Measurements from ENCODE around the gene OPN1SW. TPM values are rescaled to one million over a fixed set of nuclear protein-coding genes. Genes with fewer than 3 reads are reported as not detected.
A peak's percentile ranks its signal among the peaks of the same experiment; 100 is the strongest.

OPN1SW gene
- total and polyA plus RNA-seq, 4 donors = not detected

DNA sequence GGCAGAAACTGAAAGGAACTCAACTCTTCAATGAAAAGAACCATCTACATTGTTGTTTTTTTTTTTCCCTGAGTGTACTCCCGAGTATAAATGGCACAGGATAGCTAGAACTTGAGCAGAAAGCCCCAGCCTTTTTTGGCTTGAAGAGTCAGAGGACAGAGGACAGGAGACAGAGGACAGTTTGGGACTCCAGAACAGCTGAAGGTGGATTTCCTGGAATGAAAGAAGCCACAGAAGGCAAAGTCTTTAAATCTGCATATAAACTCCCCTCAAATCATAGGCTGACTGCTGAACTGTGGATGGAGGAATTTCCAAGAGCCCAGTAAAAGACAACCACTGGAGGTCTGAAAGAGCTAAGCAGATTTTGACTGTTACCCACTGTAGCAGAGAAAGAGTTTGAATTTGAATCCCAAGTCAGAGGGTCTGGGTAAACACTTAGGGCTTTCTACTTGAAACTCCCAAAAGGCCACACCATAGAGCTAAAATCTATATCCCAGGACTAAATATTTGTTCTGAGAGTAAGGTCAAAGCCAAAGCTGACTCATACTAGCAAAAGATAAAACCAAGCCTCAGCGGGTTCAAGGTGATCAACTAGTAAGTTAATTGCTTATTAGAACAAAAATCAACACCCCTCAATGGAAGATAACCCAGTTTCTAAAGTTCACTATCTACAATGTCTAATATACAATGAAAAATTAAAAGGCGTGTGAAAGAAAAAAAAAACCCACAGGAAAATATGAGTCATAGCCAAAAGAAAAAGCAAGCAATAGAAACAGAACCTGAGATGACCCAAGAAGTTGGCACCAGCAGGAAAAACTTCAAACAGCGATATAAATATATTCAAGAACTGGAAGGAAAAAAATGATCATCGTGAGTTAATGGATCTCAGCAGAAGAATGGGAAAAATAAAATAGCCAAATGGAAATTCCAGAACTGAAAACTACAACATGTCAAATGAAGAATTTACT is 1.8 kb upstream of the OPN1SW start:
- WGBS, 2 donors = 14 to 15% methylated on average over 5 of the region's 5 CpGs
- Histone ChIP-seq H3K27ac (ENCODE audit: low read depth in 1 of 2, low read length in 2 of 2) (peak overlapping the region; percentile 20 to 74), H3K36me3 (ENCODE audit: control insufficient read depth in 1 of 2, insufficient read depth in 2 of 2, low read length in 1 of 2) (peaks cover 0 to 4% of the 10 kb centered on the region in 2 donors), H3K9me3 (ENCODE audit: control insufficient read depth, low read length) (no peaks in the 10 kb centered on the region), H3K4me3 (ENCODE audit: low read length in 2 of 2) (no peak overlapping the region), H3K4me1 (ENCODE audit: control insufficient read depth in 1 of 2, insufficient read depth in 2 of 2, low read length in 2 of 2) (no peaks in the 10 kb centered on the region), H3K27me3 (ENCODE audit: control insufficient read depth in 1 of 2, insufficient read depth in 2 of 2, low read length in 1 of 2) (no peaks in the 10 kb centered on the region)
- no peak for DNase-seq
- ATAC-seq (ENCODE audit: low FRiP score) = no peak
- intact Hi-C loops (cut with DNase I) = no loop called here

- no peak for DNase-seq
- WGBS, 2 donors = 95 to 96% methylated on average over 7 of the region's 7 CpGs
- intact Hi-C loops (cut with DNase I) = no loop called here
- no peaks in the 10 kb centered on the region for H3K4me1 ChIP-seq (ENCODE audit: control insufficient read depth in 1 of 2, insufficient read depth in 2 of 2, low read length in 2 of 2)
- H3K27ac ChIP-seq (ENCODE audit: low read depth in 1 of 2, low read length in 2 of 2) = no peak overlapping the region
- H3K36me3 ChIP-seq (ENCODE audit: control insufficient read depth in 1 of 2, insufficient read depth in 2 of 2, low read length in 1 of 2) = peaks cover 0 to 7% of the 10 kb centered on the region in 2 donors
- no peaks in the 10 kb centered on the region for H3K9me3 ChIP-seq (ENCODE audit: control insufficient read depth, low read length)
- no peak overlapping the region for H3K4me3 ChIP-seq (ENCODE audit: low read length in 2 of 2)
- ATAC-seq (ENCODE audit: low FRiP score) = no peak
- no peaks in the 10 kb centered on the region for H3K27me3 ChIP-seq (ENCODE audit: control insufficient read depth in 1 of 2, insufficient read depth in 2 of 2, low read length in 1 of 2)
Measured at GRCh38 chr7:128774921-128775320, 673 bp downstream of the OPN1SW start.

DNA sequence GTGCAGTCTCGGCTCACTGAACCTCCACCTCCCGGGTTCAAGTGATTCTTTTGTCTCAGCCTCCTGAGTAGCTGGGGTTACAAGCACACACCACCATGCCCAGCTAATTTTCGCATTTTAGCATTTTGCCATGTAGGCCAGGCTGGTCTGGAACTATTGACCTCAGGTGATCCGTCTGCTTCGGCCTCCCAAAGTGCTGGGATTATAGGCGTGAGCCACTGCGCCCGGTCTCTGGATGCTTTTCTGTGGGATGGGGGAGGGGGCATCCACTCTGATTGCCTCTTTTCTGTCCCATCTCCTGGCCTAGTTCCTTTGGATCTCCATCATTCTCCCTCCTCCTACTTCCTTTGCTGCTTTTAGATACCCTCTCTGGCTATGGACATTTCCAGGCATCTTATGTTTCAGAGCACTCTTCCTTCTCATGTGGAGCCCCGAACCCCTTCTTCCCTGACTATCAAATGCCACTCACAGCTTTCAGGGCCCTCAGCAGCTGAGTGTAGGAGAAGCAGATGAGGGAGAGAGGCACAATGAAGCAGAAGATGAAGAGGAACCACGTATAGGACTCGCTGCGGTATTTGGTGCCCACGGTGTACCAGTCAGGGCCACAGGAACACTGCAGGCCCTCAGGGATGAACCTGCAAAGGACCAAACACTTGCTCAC is 1.4 kb downstream of the OPN1SW start:
- Histone ChIP-seq H3K9me3 (ENCODE audit: control insufficient read depth, low read length) (no peaks in the 10 kb centered on the region), H3K27ac (ENCODE audit: low read depth in 1 of 2, low read length in 2 of 2) (no peak overlapping the region), H3K36me3 (ENCODE audit: control insufficient read depth in 1 of 2, insufficient read depth in 2 of 2, low read length in 1 of 2) (peaks cover 2 to 10% of the 10 kb centered on the region in 2 donors), H3K4me3 (ENCODE audit: low read length in 2 of 2) (no peak overlapping the region), H3K4me1 (ENCODE audit: control insufficient read depth in 1 of 2, insufficient read depth in 2 of 2, low read length in 2 of 2) (no peaks in the 10 kb centered on the region), H3K27me3 (ENCODE audit: control insufficient read depth in 1 of 2, insufficient read depth in 2 of 2, low read length in 1 of 2) (no peaks in the 10 kb centered on the region)
- intact Hi-C loops (cut with DNase I) = no loop called here
- no peak for DNase-seq
- ATAC-seq (ENCODE audit: low FRiP score) = no peak
- 93 to 95% methylated on average over 13 of the region's 13 CpGs for WGBS, 2 donors

GRCh38 chr7:128773604-128774003 is 2.0 kb downstream of the OPN1SW start:
- ATAC-seq (ENCODE audit: low FRiP score) (no peak), DNase-seq (no peak)
- Histone ChIP-seq H3K9me3 (ENCODE audit: control insufficient read depth, low read length) (no peaks in the 10 kb centered on the region), H3K36me3 (ENCODE audit: control insufficient read depth in 1 of 2, insufficient read depth in 2 of 2, low read length in 1 of 2) (peaks cover 2 to 13% of the 10 kb centered on the region in 2 donors), H3K4me3 (ENCODE audit: low read length in 2 of 2) (no peak overlapping the region), H3K27ac (ENCODE audit: low read depth in 1 of 2, low read length in 2 of 2) (no peak overlapping the region), H3K27me3 (ENCODE audit: control insufficient read depth in 1 of 2, insufficient read depth in 2 of 2, low read length in 1 of 2) (no peaks in the 10 kb centered on the region), H3K4me1 (ENCODE audit: control insufficient read depth in 1 of 2, insufficient read depth in 2 of 2, low read length in 2 of 2) (no peaks in the 10 kb centered on the region)
- intact Hi-C loops (cut with DNase I) = no loop called here
- WGBS, 2 donors = 96 to 97% methylated on average over 12 of the region's 12 CpGs

DNA sequence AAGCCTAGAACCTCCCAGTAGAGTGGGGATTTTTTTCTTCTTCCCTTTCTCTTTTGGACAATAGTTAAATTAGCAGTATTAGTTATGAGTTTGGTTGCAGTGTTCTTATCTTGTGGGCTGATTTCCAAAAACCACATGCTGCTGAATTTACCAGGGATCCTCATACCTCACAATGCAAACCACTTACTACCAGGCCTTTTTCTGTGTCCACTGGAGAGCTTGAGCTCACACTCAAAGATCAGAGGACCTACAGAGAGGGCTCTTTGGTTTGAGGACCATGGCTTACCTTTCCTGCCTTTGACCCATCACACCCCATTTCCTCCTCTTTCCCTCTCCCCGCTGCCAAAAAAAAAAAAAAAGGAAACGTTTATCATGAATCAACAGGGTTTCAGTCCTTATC is 5.4 kb downstream of the OPN1SW start:
- no peak for ATAC-seq (ENCODE audit: low FRiP score)
- Histone ChIP-seq H3K9me3 (ENCODE audit: control insufficient read depth, low read length) (no peaks in the 10 kb centered on the region), H3K36me3 (ENCODE audit: control insufficient read depth in 1 of 2, insufficient read depth in 2 of 2, low read length in 1 of 2) (peaks cover 2 to 18% of the 10 kb centered on the region in 2 donors), H3K27ac (ENCODE audit: low read depth in 1 of 2, low read length in 2 of 2) (no peak overlapping the region), H3K4me3 (ENCODE audit: low read length in 2 of 2) (no peak overlapping the region), H3K4me1 (ENCODE audit: control insufficient read depth in 1 of 2, insufficient read depth in 2 of 2, low read length in 2 of 2) (peaks cover 0 to 2% of the 10 kb centered on the region in 2 donors), H3K27me3 (ENCODE audit: control insufficient read depth in 1 of 2, insufficient read depth in 2 of 2, low read length in 1 of 2) (no peaks in the 10 kb centered on the region)
- DNase-seq = no peak
- intact Hi-C loops (cut with DNase I) = no loop called here
- 19 to 60% methylated on average over 1 to 2 of the region's 2 CpGs for WGBS, 2 donors

GRCh38 chr7:128767475-128768110 is 8.0 kb downstream of the OPN1SW start:
- DNase-seq (no peak), ATAC-seq (ENCODE audit: low FRiP score) (no peak)
- intact Hi-C loops (cut with DNase I) = no loop called here
- WGBS, 2 donors = 79 to 80% methylated on average over 6 of the region's 6 CpGs
- Histone ChIP-seq H3K4me3 (ENCODE audit: low read length in 2 of 2) (no peak overlapping the region), H3K9me3 (ENCODE audit: control insufficient read depth, low read length) (no peaks in the 10 kb centered on the region), H3K4me1 (ENCODE audit: control insufficient read depth in 1 of 2, insufficient read depth in 2 of 2, low read length in 2 of 2) (peaks cover 0 to 2% of the 10 kb centered on the region in 2 donors), H3K27ac (ENCODE audit: low read depth in 1 of 2, low read length in 2 of 2) (peak overlapping the region in 1 of 2 donors; percentile 80), H3K36me3 (ENCODE audit: control insufficient read depth in 1 of 2, insufficient read depth in 2 of 2, low read length in 1 of 2) (peaks cover 2 to 14% of the 10 kb centered on the region in 2 donors), H3K27me3 (ENCODE audit: control insufficient read depth in 1 of 2, insufficient read depth in 2 of 2, low read length in 1 of 2) (no peaks in the 10 kb centered on the region)

DNA sequence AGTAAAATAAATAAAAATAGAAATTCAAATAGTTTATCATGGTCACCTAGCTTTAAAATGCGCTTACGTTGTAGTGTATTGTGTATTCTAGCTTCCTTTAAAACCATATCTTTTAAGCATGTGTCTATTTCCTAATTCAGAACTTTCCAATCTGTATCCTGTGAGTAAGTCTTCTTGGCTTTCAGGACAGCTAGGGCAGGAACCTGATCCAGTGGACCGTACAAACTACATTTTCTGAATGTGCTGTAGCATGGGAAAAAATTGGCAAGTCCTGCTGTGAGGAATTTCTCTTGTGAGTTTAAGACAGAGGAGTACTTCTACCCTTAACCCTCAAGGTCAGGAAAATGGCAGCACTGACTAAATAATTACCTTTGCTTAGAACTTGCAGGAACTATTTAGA is 12.1 kb downstream of the OPN1SW start:
- peaks cover 0 to 2% of the 10 kb centered on the region in 2 donors for H3K4me1 ChIP-seq (ENCODE audit: control insufficient read depth in 1 of 2, insufficient read depth in 2 of 2, low read length in 2 of 2)
- DNase-seq (no peak), ATAC-seq (ENCODE audit: low FRiP score) (no peak)
- no peaks in the 10 kb centered on the region for H3K9me3 ChIP-seq (ENCODE audit: control insufficient read depth, low read length)
- no peak overlapping the region for H3K4me3 ChIP-seq (ENCODE audit: low read length in 2 of 2)
- H3K36me3 ChIP-seq (ENCODE audit: control insufficient read depth in 1 of 2, insufficient read depth in 2 of 2, low read length in 1 of 2) = peaks cover 5% of the 10 kb centered on the region in 2 donors
- H3K27me3 ChIP-seq (ENCODE audit: control insufficient read depth in 1 of 2, insufficient read depth in 2 of 2, low read length in 1 of 2) = no peaks in the 10 kb centered on the region
- intact Hi-C loops (cut with DNase I) = no loop called here
- WGBS, 2 donors = 35 to 39% methylated on average over 3 of the region's 3 CpGs
- H3K27ac ChIP-seq (ENCODE audit: low read depth in 1 of 2, low read length in 2 of 2) = no peak overlapping the region

DNA sequence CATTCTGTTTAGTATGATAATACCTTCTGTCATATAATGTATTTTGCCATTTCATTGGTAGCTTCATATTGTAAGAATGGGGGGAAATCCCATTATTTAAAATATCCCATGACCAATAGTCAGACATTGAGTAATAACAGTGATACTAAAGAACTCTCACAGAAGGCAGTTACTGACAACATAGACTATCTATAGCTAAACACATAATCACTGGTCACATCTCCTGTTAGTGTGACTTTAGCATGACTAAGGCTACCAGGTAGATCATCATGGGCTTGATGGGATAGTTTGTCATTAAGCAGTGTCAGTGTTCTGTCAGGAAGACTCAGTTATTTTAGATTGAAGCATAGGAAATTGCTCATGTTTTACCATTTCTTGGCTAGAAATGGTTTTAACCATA is 16.4 kb downstream of the OPN1SW start:
- ATAC-seq (ENCODE audit: low FRiP score) (no peak), DNase-seq (no peak)

More for the DNA sequence above, 16.4 kb downstream of the OPN1SW start:
- Histone ChIP-seq H3K27ac (ENCODE audit: low read depth in 1 of 2, low read length in 2 of 2) (no peak overlapping the region), H3K36me3 (ENCODE audit: control insufficient read depth in 1 of 2, insufficient read depth in 2 of 2, low read length in 1 of 2) (peaks cover 0 to 5% of the 10 kb centered on the region in 2 donors), H3K9me3 (ENCODE audit: control insufficient read depth, low read length) (no peaks in the 10 kb centered on the region), H3K4me3 (ENCODE audit: low read length in 2 of 2) (no peak overlapping the region), H3K27me3 (ENCODE audit: control insufficient read depth in 1 of 2, insufficient read depth in 2 of 2, low read length in 1 of 2) (no peaks in the 10 kb centered on the region), H3K4me1 (ENCODE audit: control insufficient read depth in 1 of 2, insufficient read depth in 2 of 2, low read length in 2 of 2) (peaks cover 0 to 5% of the 10 kb centered on the region in 2 donors)
- intact Hi-C loops (cut with DNase I) = no loop called here
